Common myeloid progenitor, CD34-positive (primary cell): Measurements from ENCODE around the gene NOL4L.

ENCODE experiments used
- CTCF ChIA-PET: fragments of 350-600 bp; sonication (Branson Sonifier 250); formaldehyde crosslinking; loops from one replicate; lab custom pipeline; 2021; ENCODE audit warnings: antibody characterized with exemption; lab: Charles Lee
- POLR2A ChIA-PET: fragments of 350-600 bp; sonication (Branson Sonifier 250); formaldehyde crosslinking; loops from one replicate; lab custom pipeline; 2021; ENCODE audit warnings: antibody characterized with exemption; lab: Charles Lee
- DNase-seq, 3 donors: peaks; one replicate each; pipeline versions ENCODE4 v3.0.0 to v3.0.0-alpha.2; 2013
- H3K27ac ChIP-seq, 2 experiments: 1 replicate in 1 of 2; 2 replicates in 1 of 2; pipeline ENCODE4 v1.7.0; 2013; ENCODE audit warnings: inconsistent platforms in 2 of 2, low read length in 2 of 2, mild to moderate bottlenecking in 2 of 2, low read depth in 1 of 2, moderate library complexity in 1 of 2; ENCODE audit not compliant: severe bottlenecking in 2 of 2, insufficient read depth in 1 of 2, poor library complexity in 1 of 2
- H3K27me3 ChIP-seq, 5 experiments: replicated peaks in 2 of 5; 1 replicate in 3 of 5; 2 replicates in 2 of 5; pipeline versions ENCODE4 v1.6.1 to v1.7.0; 2013; ENCODE audit warnings: low read length in 4 of 5, mild to moderate bottlenecking in 2 of 5, moderate library complexity in 2 of 5, inconsistent platforms in 1 of 5; ENCODE audit not compliant: insufficient read depth in 5 of 5, control insufficient read depth in 4 of 5
- H3K36me3 ChIP-seq, 4 experiments: 1 replicate in 2 of 4; 2 replicates in 2 of 4; pipeline versions ENCODE4 v1.6.1 to v1.7.0; 2013; ENCODE audit warnings: low read length in 3 of 4, control low read depth in 1 of 4, mild to moderate bottlenecking in 1 of 4; ENCODE audit not compliant: control insufficient read depth in 4 of 4, insufficient read depth in 4 of 4
- H3K4me1 ChIP-seq, 4 experiments: 1 replicate in 3 of 4; 2 replicates in 1 of 4; pipeline versions ENCODE4 v1.6.1 to v1.7.1; 2013; ENCODE audit warnings: low read length in 3 of 4, mild to moderate bottlenecking in 3 of 4, control low read depth in 1 of 4, inconsistent platforms in 1 of 4, moderate library complexity in 1 of 4; ENCODE audit not compliant: control insufficient read depth in 4 of 4, insufficient read depth in 4 of 4; ENCODE audit errors: control extremely low read depth in 1 of 4
- H3K4me3 ChIP-seq, 7 experiments: 1 replicate in 4 of 7; 2 replicates in 3 of 7; pipeline versions ENCODE4 v1.5.1 to v1.7.0; 2013; ENCODE audit warnings: mild to moderate bottlenecking in 7 of 7, low read length in 6 of 7, moderate library complexity in 6 of 7, inconsistent platforms in 2 of 7, low read depth in 2 of 7, control low read depth in 1 of 7; ENCODE audit not compliant: insufficient read depth in 4 of 7, control insufficient read depth in 1 of 7; ENCODE audit errors: extremely low read depth in 1 of 7
- H3K9me3 ChIP-seq, 5 experiments: 1 replicate in 4 of 5; 2 replicates in 1 of 5; pipeline versions ENCODE4 v1.6.1 to v1.7.1; 2013; ENCODE audit warnings: low read length in 4 of 5, mild to moderate bottlenecking in 2 of 5, inconsistent platforms in 1 of 5, low read depth in 1 of 5, moderate library complexity in 1 of 5; ENCODE audit not compliant: control insufficient read depth in 4 of 5, insufficient read depth in 2 of 5; ENCODE audit errors: control extremely low read depth in 1 of 5
- WGBS: methylation state at CpG from one replicate; pipeline ENCODE4 v1.1.5; 2013; ENCODE audit not compliant: insufficient coverage; 5-methylcytosine and 5-hydroxymethylcytosine counted together

NOL4L gene

DNA sequence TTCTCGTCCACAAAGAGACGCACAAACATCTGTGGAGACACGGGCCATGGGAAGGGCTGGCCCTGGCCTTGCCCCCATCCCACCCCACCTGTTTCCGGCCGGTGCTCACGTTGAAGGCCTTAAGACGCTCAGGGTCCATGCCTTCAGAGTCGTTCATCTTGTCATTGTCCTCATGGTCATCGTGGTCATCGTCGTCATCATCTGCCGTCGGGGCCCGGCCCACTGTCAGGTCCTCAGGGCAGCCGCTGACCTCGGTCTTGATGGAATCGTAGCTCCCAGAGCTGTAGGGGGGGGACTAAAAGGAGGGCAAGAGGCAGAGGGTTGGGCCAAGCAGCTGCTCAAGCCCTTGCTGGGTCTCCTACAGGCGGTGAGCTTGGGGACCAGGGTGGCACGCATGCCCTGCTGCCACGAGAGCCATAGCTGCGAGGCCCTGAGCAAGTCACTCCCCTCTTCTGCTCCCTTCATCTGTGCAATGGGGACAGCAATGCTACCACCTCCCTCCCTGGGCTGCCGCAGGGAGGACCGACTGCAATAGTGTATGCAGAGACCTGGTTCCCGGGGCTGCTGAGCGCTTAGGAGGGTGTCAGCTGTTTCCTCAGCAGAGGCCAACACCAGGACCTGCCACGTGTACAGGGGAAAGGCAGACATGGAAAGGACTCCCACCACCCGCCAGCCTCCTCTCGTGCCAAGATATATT, 131.5 kb downstream of the NOL4L start:
- CTCF ChIA-PET = interaction anchor here (0.9 to 4.7 kb wide), 4 partner anchors 9 to 116 kb away, joined by 3 to 23 read pairs (median 4); no protein-coding TSS in a partner anchor
- POLR2A ChIA-PET = no interaction called here
- Histone ChIP-seq H3K27ac (no peak overlapping the region), H3K4me3 (no peak overlapping the region), H3K27me3 (no peaks in the 10 kb centered on the region), H3K36me3 (peaks cover 2 to 84% (median 57%) of the 10 kb centered on the region in 4 experiments), H3K9me3 (no peaks in the 10 kb centered on the region), H3K4me1 (peaks cover 0 to 61% (median 41%) of the 10 kb centered on the region in 4 experiments)
- WGBS = 93% methylated on average over 24 of the region's 28 CpGs
- DNase-seq = no peak

DNA sequence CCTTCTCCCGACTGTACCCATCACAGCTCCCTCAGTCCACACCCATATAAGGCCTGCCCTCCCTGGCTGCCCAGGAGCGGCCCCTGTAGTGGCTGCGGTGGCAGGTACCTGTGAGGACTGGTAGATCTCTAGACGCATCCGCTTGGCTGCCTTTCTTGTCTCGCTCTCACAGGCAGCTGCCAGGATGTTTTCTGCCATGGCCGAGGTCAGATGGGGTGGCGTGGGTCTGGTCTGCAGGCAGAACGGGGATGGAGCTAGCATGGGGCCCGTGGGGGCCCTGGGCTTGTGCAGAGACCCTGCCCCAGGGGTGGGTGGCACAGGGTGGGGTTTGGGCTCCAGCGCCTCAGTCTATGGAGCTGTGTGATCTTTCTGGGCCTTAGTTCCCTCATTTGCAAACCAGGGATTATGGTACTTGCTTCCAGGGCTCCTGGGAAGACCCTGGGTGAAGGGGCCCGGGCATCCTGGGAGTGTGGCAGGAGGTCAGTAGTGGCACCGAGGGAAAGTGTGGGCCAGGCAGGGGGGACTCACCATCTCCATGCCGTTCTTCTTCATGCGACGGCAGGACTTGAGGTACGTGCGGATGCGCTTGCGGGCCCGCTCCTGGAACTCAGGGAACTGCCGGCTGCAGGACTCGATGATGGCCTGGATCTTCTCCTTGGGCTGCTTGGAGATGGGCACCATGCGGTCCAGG, 132.2 kb downstream of the NOL4L start:
- Histone ChIP-seq H3K27ac (peak overlapping the region in 1 of 2 experiments; percentile 40), H3K27me3 (no peaks in the 10 kb centered on the region), H3K9me3 (no peaks in the 10 kb centered on the region), H3K36me3 (peaks cover 0 to 89% (median 62%) of the 10 kb centered on the region in 4 experiments), H3K4me1 (peaks cover 0 to 55% (median 34%) of the 10 kb centered on the region in 4 experiments), H3K4me3 (no peak overlapping the region)
- DNase-seq = no peak
- WGBS = 96% methylated on average over 24 of the region's 24 CpGs
- ChIA-PET POLR2A (interaction anchor here (0.6 to 0.8 kb wide), 2 partner anchors 9 to 10 kb away, joined by 3 to 4 read pairs; no protein-coding TSS in a partner anchor), CTCF (interaction anchor here (0.9 to 4.7 kb wide), 4 partner anchors 8 to 115 kb away, joined by 3 to 23 read pairs (median 4); no protein-coding TSS in a partner anchor)

DNA sequence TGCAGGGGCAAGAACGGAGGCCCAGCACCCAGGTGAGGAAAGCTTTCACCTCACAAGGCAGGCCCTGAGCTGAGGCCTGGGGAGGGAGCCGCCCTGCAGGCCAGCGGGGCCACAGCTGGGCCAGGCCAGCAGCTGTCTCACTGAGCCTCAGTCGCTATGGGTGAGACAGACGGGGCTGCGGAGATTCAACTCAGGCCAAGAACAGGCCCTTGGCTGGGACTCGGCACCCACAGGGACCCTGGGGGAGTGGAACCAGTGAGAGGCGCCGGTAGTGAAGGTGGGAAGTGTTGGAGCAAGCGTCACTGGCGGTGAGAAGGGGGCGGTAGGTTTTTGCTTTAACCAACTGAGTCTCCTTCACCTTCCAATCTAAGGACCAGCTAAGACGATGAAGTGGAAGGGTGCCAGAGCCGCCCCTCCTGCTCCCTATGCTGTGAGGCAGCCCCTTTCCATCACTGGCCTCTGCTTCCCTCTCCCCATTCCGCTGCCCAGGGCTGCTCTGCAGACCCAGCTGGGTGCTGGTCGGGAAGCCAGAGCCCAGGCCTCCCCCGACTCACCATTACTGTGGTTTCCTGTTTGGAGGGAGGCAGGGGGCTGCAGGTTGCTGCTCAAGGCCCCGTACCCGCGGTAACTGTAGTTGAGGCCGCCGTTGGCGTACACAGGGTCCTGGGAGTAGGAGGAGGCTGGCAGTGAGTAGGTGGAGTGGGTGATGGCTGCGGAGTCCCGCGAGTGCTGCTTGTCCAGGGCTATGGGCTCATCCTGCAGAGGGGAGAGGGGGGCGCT, 133.3 kb downstream of the NOL4L start:
- Histone ChIP-seq H3K36me3 (peaks cover 0 to 99% (median 69%) of the 10 kb centered on the region in 4 experiments), H3K4me3 (no peak overlapping the region), H3K27ac (peak overlapping the region in 1 of 2 experiments; percentile 40), H3K4me1 (peaks cover 0 to 47% (median 28%) of the 10 kb centered on the region in 4 experiments), H3K9me3 (no peaks in the 10 kb centered on the region), H3K27me3 (no peaks in the 10 kb centered on the region)
- ChIA-PET POLR2A (interaction anchor here (0.8 to 1.1 kb wide), 2 partner anchors 9 to 17 kb away, joined by 3 read pairs; no protein-coding TSS in a partner anchor), CTCF (interaction anchor here (0.7 to 2.2 kb wide), 7 partner anchors 10 to 114 kb away, joined by 3 to 7 read pairs (median 3); no protein-coding TSS in a partner anchor)
- WGBS = 61% methylated on average over 22 of the region's 27 CpGs
- no peak for DNase-seq

DNA sequence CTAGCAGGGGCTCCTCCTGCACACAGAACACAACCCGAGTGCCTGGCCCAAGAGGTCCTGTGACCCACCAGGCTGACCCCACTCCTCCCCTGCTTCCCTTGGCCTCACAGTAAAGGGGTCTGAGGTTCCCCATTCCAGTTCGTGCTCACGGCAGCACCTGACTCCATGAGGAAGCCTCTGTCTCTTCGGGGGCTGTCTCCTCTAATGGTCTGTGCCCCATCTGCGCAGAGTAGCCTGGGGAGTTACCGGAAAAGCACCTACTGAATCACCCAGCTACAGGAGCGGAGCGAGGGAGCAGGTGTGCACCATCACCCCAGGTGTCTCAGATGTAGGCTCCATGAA, 133.8 kb downstream of the NOL4L start:
- CTCF ChIA-PET = interaction anchor here (0.9 to 2.2 kb wide), 5 partner anchors 11 to 59 kb away, joined by 3 to 7 read pairs (median 3); no protein-coding TSS in a partner anchor

DNA sequence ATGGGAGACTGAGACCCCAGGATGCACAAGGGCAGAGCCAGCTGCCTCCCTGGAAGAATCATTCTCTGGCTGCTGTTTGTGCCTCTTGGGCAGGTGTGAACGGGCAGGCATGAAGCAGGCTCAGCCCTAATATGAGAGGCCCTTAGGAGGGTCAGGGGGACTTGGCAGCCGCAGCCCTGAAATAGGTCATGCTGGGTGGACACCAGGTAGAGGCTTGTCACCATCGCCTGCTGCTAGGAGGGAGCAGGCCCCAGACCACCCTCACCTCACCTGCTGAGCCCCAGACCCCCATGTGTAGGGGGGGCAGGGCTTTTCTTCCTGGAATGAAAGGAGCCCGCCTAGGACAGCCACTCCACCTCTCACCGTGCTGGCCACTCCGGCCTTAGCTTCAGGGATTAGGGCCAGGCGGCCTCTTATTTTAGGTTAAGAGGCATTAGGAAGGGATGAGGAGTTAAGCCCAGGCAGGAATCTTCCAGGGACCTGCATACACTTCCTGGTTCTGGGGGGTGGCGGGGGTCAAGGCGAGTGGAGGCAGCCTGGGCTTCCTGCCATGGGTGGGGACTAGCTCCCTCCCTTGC, 134.6 kb downstream of the NOL4L start:
- peaks cover 0 to 99% (median 69%) of the 10 kb centered on the region in 4 experiments for H3K36me3 ChIP-seq
- peaks cover 0 to 60% (median 40%) of the 10 kb centered on the region in 4 experiments for H3K4me1 ChIP-seq

More for the DNA sequence above, 133.8 kb downstream of the NOL4L start:
- no peak overlapping the region for H3K27ac ChIP-seq
- POLR2A ChIA-PET = interaction anchor here (1.1 kb wide), 1 partner anchor 18 kb away, joined by 3 read pairs; no protein-coding TSS in a partner anchor
- WGBS = 89% methylated on average over 7 of the region's 8 CpGs
- H3K4me1 ChIP-seq = peaks cover 0 to 53% (median 33%) of the 10 kb centered on the region in 4 experiments
- H3K27me3 ChIP-seq = no peaks in the 10 kb centered on the region
- peaks cover 0 to 99% (median 70%) of the 10 kb centered on the region in 4 experiments for H3K36me3 ChIP-seq
- H3K9me3 ChIP-seq = no peaks in the 10 kb centered on the region
- H3K4me3 ChIP-seq = no peak overlapping the region
- no peak for DNase-seq

DNA sequence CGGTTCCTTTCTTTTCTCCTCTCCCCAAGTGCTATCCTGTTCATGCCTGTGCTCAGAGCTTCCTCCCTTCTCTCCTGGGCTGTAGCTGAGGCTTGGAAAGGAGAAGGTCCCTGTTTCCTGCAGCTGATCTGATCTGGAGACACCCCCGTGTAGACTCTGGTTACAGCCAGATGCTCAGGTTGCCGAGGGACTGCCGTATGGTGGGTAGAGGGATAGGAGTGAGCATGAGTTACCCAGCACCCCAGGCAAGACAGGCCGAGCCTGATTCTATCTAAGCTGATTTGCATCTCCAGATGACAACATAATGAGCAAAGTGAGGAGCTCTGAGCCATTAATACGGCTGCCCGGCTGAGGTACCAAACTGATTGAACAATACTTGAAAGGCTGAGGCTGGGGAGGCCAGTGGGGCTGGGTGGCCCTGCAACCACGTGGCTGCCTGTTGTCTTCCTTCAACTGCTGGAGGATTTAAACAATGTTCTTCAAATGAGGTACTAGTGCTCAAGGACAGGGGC, 135.2 kb downstream of the NOL4L start:
- no peak for DNase-seq
- no peaks in the 10 kb centered on the region for H3K27me3 ChIP-seq
- ChIA-PET POLR2A (no interaction called here), CTCF (interaction anchor here (0.9 to 2.8 kb wide), 8 partner anchors 9 to 35 kb away, joined by 3 to 11 read pairs (median 4); no protein-coding TSS in a partner anchor)
- peaks cover 0 to 64% (median 44%) of the 10 kb centered on the region in 4 experiments for H3K4me1 ChIP-seq
- H3K27ac ChIP-seq = peak overlapping the region in 1 of 2 experiments; percentile 0
- 71% methylated on average over 7 of the region's 8 CpGs for WGBS
- no peaks in the 10 kb centered on the region for H3K9me3 ChIP-seq
- no peak overlapping the region for H3K4me3 ChIP-seq
- H3K36me3 ChIP-seq = peaks cover 0 to 99% (median 70%) of the 10 kb centered on the region in 4 experiments

More for the DNA sequence above, 134.6 kb downstream of the NOL4L start:
- H3K27me3 ChIP-seq = no peaks in the 10 kb centered on the region
- no peak overlapping the region for H3K4me3 ChIP-seq
- no peak overlapping the region for H3K27ac ChIP-seq
- ChIA-PET CTCF (interaction anchor here (1.3 to 1.7 kb wide), 3 partner anchors 11 to 35 kb away, joined by 3 to 7 read pairs (median 4); no protein-coding TSS in a partner anchor), POLR2A (no interaction called here)
- WGBS = 94% methylated on average over 9 of the region's 9 CpGs
- DNase-seq = no peak
- H3K9me3 ChIP-seq = no peaks in the 10 kb centered on the region
